HUES64 (cell line): ENCODE measurements around the gene SRGAP1.

ENCODE experiments used
- H3K27ac ChIP-seq: 2 replicates; pipeline ENCODE4 v1.7.0; 2013; ENCODE audit warnings: low read depth, low read length, inconsistent platforms
- H3K27me3 ChIP-seq: 2 replicates; pipeline ENCODE4 v1.6.1; 2013; ENCODE audit warnings: mild to moderate bottlenecking, low read length; ENCODE audit not compliant: insufficient read depth
- H3K36me3 ChIP-seq: 2 replicates; pipeline ENCODE4 v1.6.1; 2013; ENCODE audit warnings: mild to moderate bottlenecking, low read length; ENCODE audit not compliant: insufficient read depth
- H3K4me1 ChIP-seq: 2 replicates; pipeline ENCODE4 v1.6.1; 2013; ENCODE audit warnings: mild to moderate bottlenecking, low read length, moderate library complexity; ENCODE audit not compliant: insufficient read depth
- H3K4me3 ChIP-seq: 2 replicates; pipeline ENCODE4 v1.5.1; 2013; ENCODE audit warnings: mild to moderate bottlenecking, low read length, moderate library complexity
- H3K9ac ChIP-seq: 2 replicates; pipeline ENCODE4 v1.6.1; 2013; ENCODE audit warnings: mild to moderate bottlenecking, low read depth, low read length
- H3K9me3 ChIP-seq: 2 replicates; pipeline ENCODE4 v1.6.1; 2013; ENCODE audit warnings: low read depth, low read length; ENCODE audit not compliant: insufficient read depth
- WGBS: fragments of 150-250, 120-280 bp; methylation state at CpG from one replicate; pipeline ENCODE4 v1.1.7; 2013; ENCODE audit warnings: missing lambda C conversion rate; 5-methylcytosine and 5-hydroxymethylcytosine counted together

Gene SRGAP1

DNA sequence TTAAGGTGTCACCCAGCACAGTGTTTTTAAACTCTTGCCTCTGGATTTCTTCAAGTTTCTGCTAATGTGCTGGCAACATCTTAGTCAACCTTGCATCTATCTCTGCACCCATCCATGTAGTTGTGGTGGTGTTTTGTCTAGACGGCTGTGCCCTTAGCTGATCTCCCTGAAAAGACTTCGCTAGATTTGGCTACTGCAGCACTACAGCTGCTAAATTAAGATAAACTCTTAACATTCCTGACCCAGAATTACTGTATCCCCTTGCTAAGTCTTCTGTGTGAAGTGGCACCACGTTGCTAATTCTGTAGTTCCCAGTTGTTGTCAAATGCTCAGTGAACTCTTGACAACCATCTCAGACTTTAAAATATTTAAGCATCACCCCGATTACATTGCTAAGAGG is 66.8 kb downstream of the SRGAP1 start:
- Histone ChIP-seq H3K36me3 (no peaks in the 10 kb centered on the region), H3K27ac (no peak overlapping the region), H3K9me3 (no peaks in the 10 kb centered on the region), H3K4me1 (peaks cover 11% of the 10 kb centered on the region), H3K9ac (no peak overlapping the region), H3K4me3 (no peak overlapping the region), H3K27me3 (no peaks in the 10 kb centered on the region)
- WGBS: 91% methylated on average over 4 of the region's 4 CpGs

DNA sequence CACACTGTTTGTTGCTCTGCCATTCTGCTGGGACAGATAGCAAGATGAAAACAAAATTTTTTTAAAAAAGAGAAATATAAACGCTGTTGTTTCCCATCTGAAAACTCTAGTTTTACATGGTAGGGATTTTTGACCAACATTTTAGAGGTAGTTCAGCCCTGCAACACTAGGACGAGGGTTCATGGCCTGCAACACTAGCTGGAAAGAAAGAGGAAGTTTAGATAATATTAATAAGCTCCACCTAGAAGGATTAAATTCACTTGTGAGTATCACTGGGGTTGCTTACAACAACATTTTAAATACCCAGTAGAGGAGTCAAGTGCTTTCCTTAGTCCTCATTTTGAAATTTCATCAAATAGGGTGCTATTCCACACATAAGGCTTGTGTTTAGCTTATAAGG is 68.2 kb downstream of the SRGAP1 start:
- peaks cover 11% of the 10 kb centered on the region for H3K4me1 ChIP-seq
- 96% methylated on average over 2 of the region's 2 CpGs for WGBS
- no peaks in the 10 kb centered on the region for H3K9me3 ChIP-seq
- no peaks in the 10 kb centered on the region for H3K36me3 ChIP-seq
- no peak overlapping the region for H3K27ac ChIP-seq
- no peak overlapping the region for H3K4me3 ChIP-seq
- no peaks in the 10 kb centered on the region for H3K27me3 ChIP-seq
- H3K9ac ChIP-seq: no peak overlapping the region

DNA sequence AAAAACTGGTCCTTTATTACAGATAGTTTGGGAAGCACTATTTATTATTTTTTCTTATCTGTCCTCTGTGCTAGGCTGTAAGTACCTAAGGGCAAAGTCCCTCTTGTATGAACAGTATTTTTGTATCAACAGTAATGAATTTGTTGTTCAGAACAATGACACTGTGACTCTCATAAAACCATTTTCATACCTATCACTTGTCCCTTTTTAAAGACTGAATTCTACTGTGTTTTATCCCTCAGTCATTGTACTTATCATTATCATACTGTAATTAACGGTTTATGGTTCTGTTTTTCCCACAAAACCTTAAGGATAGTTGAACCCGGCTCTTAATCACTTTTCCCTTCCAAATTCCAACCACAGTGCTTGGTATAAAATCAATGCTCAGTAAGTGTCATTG is 69.4 kb downstream of the SRGAP1 start:
- 100% methylated on average over 1 of the region's 2 CpGs for WGBS

DNA sequence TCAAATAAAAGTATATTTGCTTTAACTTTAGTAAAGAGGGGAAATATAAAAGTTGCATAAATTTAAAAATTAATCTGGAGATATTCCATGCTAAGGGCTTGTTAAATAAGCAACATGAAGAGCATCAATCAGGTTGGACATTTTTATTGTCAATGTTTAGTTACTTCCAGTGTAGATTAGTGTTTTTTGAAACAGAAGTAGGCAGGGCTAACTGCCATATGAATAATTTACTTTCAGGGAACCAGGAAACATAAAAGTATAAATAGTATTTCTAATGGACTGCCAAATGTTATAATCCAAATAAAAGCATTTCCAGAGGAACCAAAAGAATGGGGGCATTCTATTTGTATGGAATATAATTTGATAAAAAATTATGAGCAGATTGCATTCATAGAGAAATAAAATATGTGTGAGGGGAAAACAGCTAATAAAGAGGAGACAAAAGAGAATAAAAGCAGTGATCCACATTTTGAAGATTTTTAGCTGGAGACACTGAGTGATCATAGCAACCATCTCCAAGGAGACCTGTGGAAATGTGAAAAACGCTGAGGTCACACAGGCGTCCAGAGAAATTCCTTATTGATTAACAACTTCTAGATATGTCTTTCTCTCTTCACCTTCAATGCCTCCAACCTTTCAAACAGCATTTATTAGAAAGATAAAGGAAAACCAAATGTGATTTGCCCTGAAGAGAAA is 70.8 kb downstream of the SRGAP1 start:
- 96% methylated on average over 2 of the region's 2 CpGs for WGBS
- Histone ChIP-seq H3K27ac (no peak overlapping the region), H3K9me3 (no peaks in the 10 kb centered on the region), H3K36me3 (no peaks in the 10 kb centered on the region), H3K27me3 (no peaks in the 10 kb centered on the region), H3K9ac (no peak overlapping the region), H3K4me1 (peaks cover 17% of the 10 kb centered on the region), H3K4me3 (no peak overlapping the region)

More for the DNA sequence above, 69.4 kb downstream of the SRGAP1 start:
- Histone ChIP-seq H3K9me3 (no peaks in the 10 kb centered on the region), H3K9ac (no peak overlapping the region), H3K27me3 (no peaks in the 10 kb centered on the region), H3K4me3 (no peak overlapping the region), H3K36me3 (no peaks in the 10 kb centered on the region), H3K4me1 (peaks cover 17% of the 10 kb centered on the region), H3K27ac (no peak overlapping the region)

DNA sequence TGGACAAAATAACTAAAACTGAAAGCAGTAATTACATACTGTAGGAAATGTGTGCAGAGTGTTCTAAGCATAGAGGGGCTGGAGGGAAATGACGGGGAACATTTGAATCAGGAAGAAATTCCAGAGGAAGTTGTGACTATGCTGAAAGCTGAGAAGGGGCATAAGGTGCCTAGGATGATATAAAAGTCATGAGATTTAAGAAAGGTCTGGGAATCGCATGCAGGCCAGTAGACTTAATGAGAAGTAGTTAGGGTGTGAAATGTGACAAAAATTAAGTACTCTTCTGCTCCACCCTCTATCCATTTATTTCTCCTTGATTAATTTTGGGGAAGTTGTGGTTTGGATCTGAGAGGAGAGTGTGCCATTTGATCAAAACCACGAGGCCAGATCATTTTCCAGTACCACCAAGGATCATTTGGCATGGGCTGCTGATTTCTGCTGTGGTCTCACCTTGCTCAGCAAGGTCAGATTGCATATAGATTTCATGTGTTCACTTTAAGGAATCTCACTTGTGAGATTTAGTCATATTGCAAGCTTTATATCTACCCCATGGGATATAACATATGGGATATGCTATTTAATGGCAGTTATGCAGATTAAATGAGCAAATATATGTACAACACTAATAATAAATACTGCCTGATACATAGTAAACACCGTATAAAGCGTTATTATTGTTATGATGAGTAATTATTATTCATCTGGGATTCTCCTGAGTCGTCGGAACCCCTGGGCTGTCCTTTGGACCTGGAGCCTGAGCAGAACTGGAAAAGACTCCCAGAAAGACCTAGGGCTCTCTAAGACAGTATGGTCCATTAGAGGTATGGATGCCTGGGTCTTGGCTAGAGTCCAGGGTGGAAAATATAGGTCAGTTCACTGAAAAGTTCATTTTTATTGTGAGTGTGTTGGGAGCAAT is 72.3 kb downstream of the SRGAP1 start:
- H3K4me1 ChIP-seq: peaks cover 17% of the 10 kb centered on the region

DNA sequence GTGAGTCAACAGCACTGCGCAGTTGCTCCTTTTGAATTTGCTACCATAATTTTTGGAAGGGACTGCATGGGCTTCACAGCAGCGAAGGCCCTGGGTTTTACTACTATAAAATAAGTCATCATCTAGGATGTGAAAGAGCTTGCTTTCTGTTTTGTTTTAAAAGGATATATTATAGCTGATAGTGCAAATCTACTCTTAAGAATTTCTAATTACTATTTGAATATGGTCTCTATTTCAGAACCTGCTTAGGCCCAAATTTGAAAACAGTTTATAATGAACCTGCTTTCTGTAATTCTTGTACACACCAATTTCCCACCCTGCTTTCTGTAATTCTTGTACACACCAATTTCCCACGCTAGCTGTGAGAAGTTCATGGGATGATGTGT is 73.0 kb downstream of the SRGAP1 start:
- H3K27me3 ChIP-seq: no peaks in the 10 kb centered on the region
- H3K9me3 ChIP-seq: no peaks in the 10 kb centered on the region
- H3K9ac ChIP-seq: no peak overlapping the region
- 100% methylated on average over 2 of the region's 3 CpGs for WGBS
- H3K4me3 ChIP-seq: no peak overlapping the region
- peaks cover 17% of the 10 kb centered on the region for H3K4me1 ChIP-seq
- H3K36me3 ChIP-seq: no peaks in the 10 kb centered on the region
- H3K27ac ChIP-seq: no peak overlapping the region

More for the DNA sequence above, 72.3 kb downstream of the SRGAP1 start:
- Histone ChIP-seq H3K27me3 (no peaks in the 10 kb centered on the region), H3K4me3 (no peak overlapping the region), H3K27ac (no peak overlapping the region), H3K36me3 (no peaks in the 10 kb centered on the region), H3K9me3 (no peaks in the 10 kb centered on the region), H3K9ac (no peak overlapping the region)
- WGBS: 94% methylated on average over 6 of the region's 7 CpGs

DNA sequence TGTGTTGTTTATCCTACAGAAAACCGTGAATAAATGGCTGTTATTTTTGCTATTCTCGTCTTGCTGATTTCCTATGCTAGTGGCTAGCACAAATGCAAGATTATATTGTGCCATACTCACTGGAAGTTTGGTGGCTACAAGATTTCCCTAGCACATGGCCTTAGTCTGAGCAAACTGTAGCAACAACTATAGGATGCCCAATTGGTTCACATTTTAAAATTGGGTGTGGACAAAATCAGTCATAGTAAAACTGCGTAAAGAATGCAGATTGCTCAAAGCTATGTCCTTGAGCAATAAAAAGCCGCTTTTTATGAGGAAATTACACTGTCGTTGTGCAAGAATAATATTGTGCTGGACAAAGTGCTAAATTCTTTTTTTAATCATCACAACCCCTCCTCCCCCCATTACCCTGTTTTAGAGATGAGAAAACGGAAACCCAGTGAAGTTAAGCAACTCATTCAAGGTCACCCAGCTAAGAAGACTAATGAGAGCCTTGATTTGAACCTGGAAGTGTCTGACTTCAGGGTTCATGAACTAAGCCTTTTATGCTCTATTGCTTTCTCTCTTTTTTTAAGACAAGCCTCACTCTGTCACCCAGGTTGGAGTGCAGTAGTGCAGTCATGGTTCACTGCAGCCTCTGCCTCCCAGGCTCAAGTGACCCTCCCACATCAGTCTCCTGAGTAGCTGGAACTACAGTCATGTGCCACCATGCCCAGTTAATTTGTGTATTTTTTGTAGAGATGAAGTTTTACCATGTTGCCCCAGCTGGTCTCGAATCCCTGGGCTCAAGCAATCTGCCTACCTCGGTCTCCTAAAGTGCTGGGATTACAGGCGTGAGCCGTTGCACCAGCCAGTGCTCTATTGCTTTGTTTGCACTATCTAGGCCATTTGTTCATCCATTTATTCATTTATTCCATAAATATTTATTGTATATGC is 73.6 kb downstream of the SRGAP1 start:
- Histone ChIP-seq H3K36me3 (no peaks in the 10 kb centered on the region), H3K27me3 (no peaks in the 10 kb centered on the region), H3K4me3 (no peak overlapping the region), H3K27ac (no peak overlapping the region), H3K9ac (no peak overlapping the region), H3K9me3 (no peaks in the 10 kb centered on the region), H3K4me1 (peaks cover 17% of the 10 kb centered on the region)
- 93% methylated on average over 10 of the region's 10 CpGs for WGBS

DNA sequence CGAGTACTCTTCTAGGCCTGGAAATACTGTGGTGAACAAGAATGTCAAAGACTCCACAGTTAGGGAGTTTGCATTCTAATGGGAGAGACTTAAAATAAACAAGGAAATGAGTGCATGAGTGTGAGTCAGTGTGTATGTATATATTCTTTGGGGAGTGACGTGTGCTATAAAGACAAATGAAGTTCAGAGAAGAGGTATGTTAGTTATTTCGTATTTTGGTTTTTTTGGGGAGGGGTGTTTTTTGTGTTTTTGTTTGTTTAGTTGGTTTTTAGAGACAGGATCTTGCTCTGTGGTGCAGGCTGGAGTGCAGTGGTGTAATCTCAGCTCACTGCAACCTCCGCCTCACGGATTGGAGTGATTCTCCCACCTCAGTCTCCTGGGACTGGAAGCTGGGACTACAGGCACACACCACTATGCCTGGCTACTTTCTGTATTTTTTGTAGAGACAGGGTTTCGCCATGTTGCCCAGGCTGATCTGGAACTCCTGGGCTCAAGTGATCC is 74.3 kb downstream of the SRGAP1 start:
- no peaks in the 10 kb centered on the region for H3K9me3 ChIP-seq
- H3K27ac ChIP-seq: no peak overlapping the region
- H3K4me3 ChIP-seq: no peak overlapping the region
- no peaks in the 10 kb centered on the region for H3K27me3 ChIP-seq
- no peaks in the 10 kb centered on the region for H3K36me3 ChIP-seq
- WGBS: 82% methylated on average over 6 of the region's 6 CpGs
- H3K9ac ChIP-seq: no peak overlapping the region
- peaks cover 17% of the 10 kb centered on the region for H3K4me1 ChIP-seq

DNA sequence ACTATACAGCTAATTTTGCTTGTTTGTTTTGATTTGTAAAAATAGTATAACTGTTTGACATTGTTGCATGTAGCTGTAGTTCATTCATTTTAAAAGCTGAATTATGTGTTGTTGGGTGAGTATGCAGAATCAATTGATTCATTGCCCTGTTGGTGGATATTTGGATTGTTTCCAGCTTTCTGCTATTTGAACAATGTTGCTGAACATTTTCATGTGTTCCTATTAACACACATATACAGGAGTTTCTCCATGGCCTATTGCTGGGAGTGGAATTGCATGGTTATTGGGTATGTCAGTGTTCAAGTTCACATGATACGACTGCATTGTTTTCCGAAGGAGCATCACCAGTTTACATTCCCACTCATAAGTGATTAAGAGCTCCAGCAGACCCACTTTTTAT is 75.3 kb downstream of the SRGAP1 start:
- Histone ChIP-seq H3K9ac (no peak overlapping the region), H3K4me3 (no peak overlapping the region), H3K9me3 (no peaks in the 10 kb centered on the region), H3K4me1 (peaks cover 17% of the 10 kb centered on the region), H3K36me3 (no peaks in the 10 kb centered on the region), H3K27me3 (no peaks in the 10 kb centered on the region), H3K27ac (no peak overlapping the region)
- WGBS: 100% methylated on average over 2 of the region's 2 CpGs

DNA sequence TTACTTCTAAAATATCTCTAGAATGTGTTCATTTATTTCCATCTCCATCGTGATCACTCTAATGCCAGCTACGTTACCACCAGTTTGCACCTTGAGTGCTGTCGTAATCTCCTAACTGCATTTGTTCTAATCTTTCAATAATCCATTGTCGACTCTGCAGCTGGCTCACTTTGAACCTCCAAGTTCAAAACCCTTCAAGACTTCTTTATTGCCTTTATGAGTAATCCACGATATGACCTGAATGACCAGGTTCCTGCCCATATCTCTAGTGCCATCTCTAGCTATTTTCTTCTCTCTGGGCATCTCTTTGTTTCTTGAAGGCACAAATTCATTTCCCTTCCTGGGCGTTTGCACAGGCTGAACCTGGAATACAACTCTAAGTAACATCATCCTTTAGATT is 76.7 kb downstream of the SRGAP1 start:
- Histone ChIP-seq H3K27ac (no peak overlapping the region), H3K4me1 (peaks cover 6% of the 10 kb centered on the region), H3K4me3 (no peak overlapping the region), H3K27me3 (no peaks in the 10 kb centered on the region), H3K36me3 (no peaks in the 10 kb centered on the region), H3K9me3 (no peaks in the 10 kb centered on the region), H3K9ac (no peak overlapping the region)
- 94% methylated on average over 6 of the region's 6 CpGs for WGBS
